ENCODE data around the gene PGLYRP3.

PGLYRP3 gene

DNA sequence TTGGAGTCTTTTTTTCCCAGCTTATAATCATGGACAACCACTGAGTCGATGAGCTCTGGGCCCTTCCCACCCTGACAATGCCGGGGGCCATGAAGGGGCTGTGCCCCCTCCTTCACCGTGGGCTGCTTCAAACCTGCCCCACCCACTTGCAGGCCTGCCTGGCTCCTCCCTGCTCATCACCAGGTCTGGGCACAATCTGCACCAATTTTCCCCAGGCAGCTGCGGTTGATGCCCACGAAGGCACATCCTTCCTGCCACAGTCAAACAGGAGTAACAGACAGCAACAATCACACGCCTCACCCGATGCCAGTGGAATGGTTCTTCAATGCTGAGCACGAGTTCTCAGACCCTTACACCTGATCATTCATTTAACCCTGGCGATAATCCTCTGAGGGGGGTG lies 18.9 kb downstream of the PGLYRP3 start:
- TF ChIP-seq, protein P1, sequence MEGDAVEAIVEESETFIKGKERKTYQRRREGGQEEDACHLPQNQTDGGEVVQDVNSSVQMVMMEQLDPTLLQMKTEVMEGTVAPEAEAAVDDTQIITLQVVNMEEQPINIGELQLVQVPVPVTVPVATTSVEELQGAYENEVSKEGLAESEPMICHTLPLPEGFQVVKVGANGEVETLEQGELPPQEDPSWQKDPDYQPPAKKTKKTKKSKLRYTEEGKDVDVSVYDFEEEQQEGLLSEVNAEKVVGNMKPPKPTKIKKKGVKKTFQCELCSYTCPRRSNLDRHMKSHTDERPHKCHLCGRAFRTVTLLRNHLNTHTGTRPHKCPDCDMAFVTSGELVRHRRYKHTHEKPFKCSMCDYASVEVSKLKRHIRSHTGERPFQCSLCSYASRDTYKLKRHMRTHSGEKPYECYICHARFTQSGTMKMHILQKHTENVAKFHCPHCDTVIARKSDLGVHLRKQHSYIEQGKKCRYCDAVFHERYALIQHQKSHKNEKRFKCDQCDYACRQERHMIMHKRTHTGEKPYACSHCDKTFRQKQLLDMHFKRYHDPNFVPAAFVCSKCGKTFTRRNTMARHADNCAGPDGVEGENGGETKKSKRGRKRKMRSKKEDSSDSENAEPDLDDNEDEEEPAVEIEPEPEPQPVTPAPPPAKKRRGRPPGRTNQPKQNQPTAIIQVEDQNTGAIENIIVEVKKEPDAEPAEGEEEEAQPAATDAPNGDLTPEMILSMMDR (IDR thresholded peaks at IDR 0.05): no peak

DNA sequence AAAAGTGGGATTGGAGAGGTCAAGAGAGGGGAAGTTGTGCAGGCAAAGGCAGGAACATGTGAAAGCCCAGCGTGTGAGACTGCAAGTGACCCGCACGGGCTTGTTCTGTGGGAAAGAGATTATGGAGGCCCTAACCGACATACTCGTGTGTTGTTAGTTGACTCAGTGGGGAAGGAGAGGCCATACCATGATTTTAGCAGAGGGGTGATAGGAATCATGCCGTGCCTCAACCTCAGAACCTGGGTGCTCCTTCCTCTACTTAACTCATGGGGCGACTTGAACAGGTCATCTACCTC lies 19.3 kb downstream of the PGLYRP3 start:
- TF ChIP-seq, protein P1 (IDR thresholded peaks at IDR 0.05): no peak

DNA sequence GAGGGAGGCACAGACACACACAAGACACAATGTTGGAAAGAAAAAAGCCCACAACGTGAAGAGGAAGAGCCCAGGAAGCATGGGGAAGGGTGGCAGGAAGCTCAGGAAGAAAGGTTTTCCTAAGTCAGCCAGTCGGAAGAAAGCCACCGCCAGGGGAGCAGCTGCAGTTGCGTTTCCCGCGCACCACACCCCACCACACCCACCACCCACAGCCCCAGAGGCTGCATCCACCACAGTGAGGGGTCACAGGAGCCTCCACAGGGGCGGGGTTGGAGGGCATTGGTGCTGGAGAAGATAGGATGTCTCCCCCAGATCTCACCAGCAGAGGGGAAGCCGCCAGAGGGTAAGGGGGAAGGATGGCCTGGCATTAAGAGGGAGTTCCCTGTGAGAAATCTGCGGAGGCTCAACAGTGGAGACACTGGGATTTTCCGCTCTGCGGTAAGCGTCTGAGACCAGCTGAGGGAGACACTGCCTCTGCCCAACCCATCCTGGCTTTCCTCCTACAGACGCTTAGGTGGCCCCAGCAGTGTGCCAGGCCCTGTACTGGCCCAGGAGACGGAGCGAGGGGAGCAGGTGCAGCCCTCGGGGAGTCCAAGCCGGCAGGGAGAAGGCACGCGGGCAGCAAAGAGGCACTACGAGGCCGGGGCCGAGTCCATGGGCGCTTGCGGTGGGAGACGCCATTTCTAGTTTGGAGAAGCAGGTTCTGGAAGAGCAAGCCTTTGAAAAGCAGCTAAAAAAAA lies 19.8 kb downstream of the PGLYRP3 start:
- TF ChIP-seq, protein P1 (IDR thresholded peaks at IDR 0.05): no peak

DNA sequence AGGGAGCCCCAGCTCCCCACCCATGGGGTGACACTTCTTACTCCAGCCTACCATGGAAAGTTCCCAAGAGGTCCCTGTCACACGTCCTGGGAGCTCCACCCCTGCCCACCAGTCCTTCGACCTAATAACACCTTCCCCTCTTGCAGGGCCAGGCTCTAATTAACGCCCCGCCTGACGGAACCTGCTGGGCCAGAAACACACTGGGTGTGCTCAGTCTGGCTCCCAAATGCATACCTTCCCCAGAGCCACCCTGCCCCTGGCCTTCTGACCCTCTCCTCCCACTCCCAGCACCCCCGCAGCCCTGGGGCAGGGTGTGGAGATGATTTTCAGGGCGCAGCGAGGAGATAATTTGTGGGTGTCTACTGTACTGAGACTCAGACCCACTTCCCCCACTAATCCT lies 20.6 kb downstream of the PGLYRP3 start:
- TF ChIP-seq, protein P1 (IDR thresholded peaks at IDR 0.05): no peak

DNA sequence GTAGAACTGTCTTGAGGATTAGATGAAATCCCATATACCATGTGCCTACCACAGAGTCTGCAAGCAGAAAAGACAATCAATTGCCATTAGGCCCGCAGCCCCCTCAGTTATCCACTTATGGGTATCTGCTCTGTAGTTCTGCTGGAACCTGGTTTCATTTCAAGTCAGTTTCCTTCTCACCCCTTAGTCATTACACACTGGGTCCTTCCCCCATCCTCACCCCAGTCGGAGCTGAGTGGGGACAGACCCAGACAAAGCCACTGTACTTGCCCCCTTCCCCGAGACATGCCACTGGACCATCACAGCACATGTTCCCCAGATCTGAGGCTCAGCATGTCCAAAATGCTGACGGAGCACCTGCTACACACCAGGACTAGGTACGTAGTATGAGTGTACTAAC lies 21.2 kb downstream of the PGLYRP3 start:
- TF ChIP-seq, protein P1 (IDR thresholded peaks at IDR 0.05): no peak

DNA sequence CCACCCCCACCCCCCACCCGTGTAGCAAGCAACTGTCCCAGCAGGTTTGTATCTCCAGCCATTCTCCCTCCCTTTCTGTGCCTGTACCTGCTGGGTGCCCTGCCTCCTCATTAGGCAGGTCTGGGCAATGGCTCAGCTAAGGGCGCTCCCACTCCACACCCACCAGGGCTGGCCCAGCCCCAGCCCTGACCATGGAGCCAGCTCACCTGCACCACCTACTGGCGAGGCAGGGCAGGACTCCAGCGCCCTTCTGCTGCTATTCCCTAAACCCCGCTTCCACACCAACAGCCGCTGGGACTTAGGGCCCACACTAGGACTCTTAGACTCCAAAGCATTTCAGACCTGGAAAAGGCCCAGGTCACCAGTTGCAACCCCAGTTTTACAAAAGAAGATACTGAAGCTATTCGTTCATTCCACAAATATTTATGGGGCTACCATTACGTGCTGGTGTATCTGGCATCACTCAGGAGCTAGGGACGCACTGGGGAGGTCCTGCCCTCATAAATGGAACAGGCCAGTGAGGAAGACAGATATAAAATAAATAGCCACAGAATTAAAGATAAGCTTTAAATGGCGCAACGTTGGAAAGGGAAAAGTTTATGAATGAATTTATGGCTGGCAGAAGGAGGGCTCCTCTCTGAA lies 24.0 kb downstream of the PGLYRP3 start:
- TF ChIP-seq, protein P1 (IDR thresholded peaks at IDR 0.05): peak; percentile 86

DNA sequence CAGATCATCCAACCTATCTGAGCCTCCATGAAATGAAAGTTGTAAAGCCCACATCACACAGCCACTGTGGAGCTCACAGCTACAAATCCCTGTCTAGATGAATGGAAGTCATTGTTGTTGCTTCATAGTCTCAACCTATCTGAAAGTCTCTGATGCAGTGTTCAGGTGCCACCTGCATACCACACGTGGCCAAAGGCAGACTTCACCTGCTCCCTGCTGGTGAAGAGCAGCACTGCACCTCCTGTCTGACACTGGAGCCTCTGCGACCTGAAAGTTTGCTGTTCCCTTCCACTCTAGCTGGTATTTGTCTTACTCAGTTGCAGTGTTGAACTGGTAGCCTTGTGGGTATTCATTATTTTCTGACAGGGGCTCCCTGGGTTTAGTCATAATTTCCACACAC lies 34.9 kb downstream of the PGLYRP3 start:
- TF ChIP-seq, protein P1 (IDR thresholded peaks at IDR 0.05): peak; percentile 71
